ENCODE measurements around the gene ILF3.

DNA sequence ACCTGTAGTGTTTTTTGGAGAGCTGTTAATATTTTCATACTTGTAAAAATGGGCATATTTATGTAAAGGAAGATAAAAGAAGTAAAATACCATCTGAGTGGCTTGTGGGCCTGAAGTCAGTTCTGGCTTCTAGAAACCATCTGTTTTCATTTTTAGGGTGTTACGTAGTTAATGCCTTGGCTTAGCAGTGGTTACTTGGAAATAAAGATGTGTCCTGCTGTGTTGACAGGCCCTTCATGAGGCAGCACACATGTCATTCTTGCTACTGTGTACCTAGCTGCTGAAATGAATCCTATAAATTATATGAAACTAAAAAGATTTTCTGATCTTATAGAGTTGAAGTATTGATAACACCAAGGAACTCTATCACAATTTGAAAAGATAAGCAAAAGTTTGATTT, 16.0 kb downstream of the ILF3 start:
- TF ChIP-seq, protein P1, sequence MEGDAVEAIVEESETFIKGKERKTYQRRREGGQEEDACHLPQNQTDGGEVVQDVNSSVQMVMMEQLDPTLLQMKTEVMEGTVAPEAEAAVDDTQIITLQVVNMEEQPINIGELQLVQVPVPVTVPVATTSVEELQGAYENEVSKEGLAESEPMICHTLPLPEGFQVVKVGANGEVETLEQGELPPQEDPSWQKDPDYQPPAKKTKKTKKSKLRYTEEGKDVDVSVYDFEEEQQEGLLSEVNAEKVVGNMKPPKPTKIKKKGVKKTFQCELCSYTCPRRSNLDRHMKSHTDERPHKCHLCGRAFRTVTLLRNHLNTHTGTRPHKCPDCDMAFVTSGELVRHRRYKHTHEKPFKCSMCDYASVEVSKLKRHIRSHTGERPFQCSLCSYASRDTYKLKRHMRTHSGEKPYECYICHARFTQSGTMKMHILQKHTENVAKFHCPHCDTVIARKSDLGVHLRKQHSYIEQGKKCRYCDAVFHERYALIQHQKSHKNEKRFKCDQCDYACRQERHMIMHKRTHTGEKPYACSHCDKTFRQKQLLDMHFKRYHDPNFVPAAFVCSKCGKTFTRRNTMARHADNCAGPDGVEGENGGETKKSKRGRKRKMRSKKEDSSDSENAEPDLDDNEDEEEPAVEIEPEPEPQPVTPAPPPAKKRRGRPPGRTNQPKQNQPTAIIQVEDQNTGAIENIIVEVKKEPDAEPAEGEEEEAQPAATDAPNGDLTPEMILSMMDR (IDR thresholded peaks at IDR 0.05; ENCODE audit: low read depth, low read length, poor library complexity, severe bottlenecking) = no peak
- no peak for TF ChIP-seq EZH2phosphoT487 (IDR thresholded peaks at IDR 0.05; ENCODE audit: borderline replicate concordance, low read length)
